Lower leg skin (tissue), 3 donors: ENCODE results near the gene CDK5R1.

Experiments used
- CTCF ChIP-seq, 3 donors: fragments of 450-650 bp; IDR thresholded peaks; one replicate each; pipeline ENCODE4 v1.5.1; 2016; ENCODE audit warnings: antibody characterized with exemption in 3 of 3, mild to moderate bottlenecking in 3 of 3, moderate library complexity in 2 of 3
- POLR2A ChIP-seq, 2 donors: fragments of 450-650 bp; IDR thresholded peaks; one replicate each; pipeline ENCODE4 v1.6.1; 2016 to 2017; ENCODE audit warnings: antibody characterized with exemption in 2 of 2, mild to moderate bottlenecking in 1 of 2, moderate library complexity in 1 of 2

- TF ChIP-seq CTCF (IDR thresholded peaks at IDR 0.05) = no peak
- TF ChIP-seq POLR2A (IDR thresholded peaks at IDR 0.05) = no peak
Measured at GRCh38 chr17:32490101-32490482, 3.3 kb downstream of the CDK5R1 start.
